GM13977 (cell line): ENCODE measurements around the gene VWC2.

Source experiments
- DNase-seq: peaks from one replicate; pipeline ENCODE4 v3.0.0; 2012; ENCODE audit warnings: low spot score
- CTCF ChIP-seq: IDR thresholded peaks from 2 replicates; pipeline ENCODE4 v1.5.1; 2012; ENCODE audit warnings: mild to moderate bottlenecking, control low read depth; ENCODE audit not compliant: insufficient read depth; ENCODE audit errors: extremely low read depth, missing control alignments
- in situ Hi-C: fragments of 300-500 bp; cut with MboI; formaldehyde crosslinking; loops from one replicate; pipeline ENCODE4 v1.12.0; 2022; ENCODE audit warnings: low sequenced_read_pairs, low pct_unique_long_range_greater_than_20kb, mixed read lengths, inconsistent platforms; ENCODE audit not compliant: unreplicated experiment

VWC2 gene

GRCh38 chr7:49767719-49768118 is 5.7 kb upstream of the VWC2 start:
- DNase-seq: no peak
- TF ChIP-seq CTCF: no peak
- in situ Hi-C loops: no loop called here

DNA sequence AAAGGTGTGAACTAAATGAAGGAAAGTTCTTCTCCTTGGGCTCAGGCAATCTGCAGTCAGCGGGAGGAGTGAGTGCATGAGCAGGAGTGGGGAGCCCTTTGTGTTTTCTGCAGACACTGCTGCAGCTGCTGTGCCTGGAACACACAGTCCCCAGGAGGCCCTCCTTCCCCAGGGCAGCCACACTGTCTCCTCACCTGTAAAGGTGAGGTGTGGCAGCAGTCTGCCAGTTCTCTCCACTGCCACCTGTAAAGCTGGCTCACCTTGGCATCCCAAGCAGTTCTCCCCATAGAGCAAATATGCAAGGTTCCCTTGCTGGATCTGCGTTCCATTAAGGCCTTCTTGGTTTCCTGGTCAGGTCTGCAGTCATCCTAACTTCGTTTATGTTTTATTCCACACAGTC is 5.2 kb upstream of the VWC2 start:
- TF ChIP-seq CTCF: no peak
- in situ Hi-C loops: no loop called here
- no peak for DNase-seq

DNA sequence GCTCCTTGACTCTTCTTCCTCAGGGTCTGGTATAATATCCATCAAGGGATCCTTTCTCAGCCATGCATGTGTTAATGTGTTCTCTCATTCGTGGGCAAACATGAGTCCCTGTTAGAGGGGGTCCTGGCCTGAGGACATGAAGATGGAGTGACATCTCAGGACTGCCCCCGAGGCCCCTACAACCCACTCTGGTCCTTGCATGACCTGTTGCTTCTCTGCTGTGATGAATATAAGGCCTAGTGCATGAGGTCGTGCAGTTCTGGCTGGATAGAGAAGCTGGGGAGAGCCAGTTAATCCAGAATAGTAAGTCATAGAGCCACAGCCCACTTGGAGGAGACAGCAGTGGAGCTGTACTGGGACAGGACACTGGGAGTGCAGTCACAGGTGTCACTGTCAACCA is 4.6 kb upstream of the VWC2 start:
- DNase-seq: no peak
- in situ Hi-C loops: no loop called here
- no peak for TF ChIP-seq CTCF

DNA sequence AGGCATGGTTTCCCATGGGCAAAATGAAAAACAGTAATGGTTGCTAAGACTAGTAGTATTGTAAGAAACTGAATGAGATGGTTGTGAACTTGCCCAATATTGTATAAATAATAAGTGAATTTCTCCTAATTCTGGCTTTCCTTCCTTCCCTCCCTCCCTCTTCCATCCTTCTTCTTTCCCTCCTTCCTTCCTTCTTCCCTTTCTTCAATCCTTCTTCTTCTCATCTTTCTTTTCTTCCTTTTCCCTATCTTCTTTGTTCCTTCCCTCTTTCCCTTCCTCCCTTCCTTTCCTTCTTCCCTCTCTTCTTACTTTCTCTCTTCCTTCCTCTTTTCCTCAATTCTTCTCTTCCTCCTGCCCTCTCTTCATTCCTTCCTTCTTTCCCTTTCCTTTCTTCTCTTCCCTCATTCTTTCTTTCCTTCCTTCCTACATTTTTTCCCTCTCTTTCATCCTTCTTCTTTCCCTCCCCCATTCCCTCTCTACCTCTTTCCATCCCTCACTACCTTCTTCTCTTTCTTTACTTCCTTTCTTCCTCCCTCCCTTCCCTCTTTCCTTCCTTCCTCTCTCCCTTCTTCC is 4.1 kb upstream of the VWC2 start:
- in situ Hi-C loops: no loop called here
- no peak for DNase-seq
- TF ChIP-seq CTCF: no peak

DNA sequence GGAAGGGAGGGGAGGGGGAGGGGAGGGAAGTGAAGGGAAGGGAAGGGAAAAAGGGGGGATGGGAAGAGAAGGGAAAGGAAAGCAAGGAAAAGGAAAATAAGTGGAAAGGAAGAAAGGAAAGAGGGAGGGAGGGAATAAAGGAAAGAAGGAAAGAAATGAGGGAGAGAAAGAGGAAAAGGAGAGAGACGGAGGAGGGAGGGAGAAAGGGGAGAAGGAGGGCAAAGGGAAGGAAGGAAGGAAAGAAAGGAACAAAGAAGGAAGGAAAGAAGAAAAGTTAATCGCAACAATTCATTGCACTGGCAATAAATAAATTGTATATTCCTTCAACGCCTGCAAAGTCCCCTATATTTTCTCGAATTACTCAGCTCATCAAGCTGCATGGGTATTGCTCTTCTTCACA is 2.6 kb upstream of the VWC2 start:
- no peak for TF ChIP-seq CTCF
- no peak for DNase-seq
- in situ Hi-C loops: no loop called here

DNA sequence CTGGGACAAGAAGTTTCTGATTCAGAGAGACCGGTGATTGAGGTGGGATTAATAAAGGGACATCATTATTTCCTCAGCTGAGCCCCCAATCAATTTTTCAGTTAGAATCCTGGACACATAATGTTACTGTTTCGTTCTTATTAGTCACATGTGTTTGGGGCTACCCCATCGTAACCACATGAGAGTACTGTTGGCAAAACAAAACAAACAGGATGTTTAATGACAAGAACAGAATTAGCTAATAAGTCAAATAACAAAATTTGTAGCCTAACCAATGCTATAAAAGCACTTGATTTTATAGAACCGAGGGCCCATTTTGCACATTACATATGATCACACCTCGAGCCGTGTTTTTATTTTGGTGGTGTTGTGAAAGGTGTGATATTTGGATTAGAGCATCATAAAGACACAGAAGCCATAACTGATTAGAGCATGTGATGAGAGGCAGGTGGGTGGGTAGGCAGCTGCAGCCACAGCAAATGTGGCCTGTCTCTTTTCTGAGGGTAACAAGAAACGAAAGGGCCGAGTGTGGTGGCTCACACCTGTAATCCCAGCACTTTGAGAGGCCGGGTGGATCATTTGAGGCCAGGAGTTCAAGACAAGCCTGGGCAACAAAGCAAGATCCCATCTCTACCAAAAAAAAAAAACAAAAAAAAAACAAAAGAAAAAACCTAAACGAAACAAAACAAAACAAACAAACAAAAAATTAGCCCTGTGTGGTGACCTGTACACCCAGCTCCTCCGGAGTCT is 1.8 kb upstream of the VWC2 start:
- in situ Hi-C loops: no loop called here
- peak; percentile 67 for DNase-seq
- no peak for TF ChIP-seq CTCF
